Astrocyte (in vitro differentiated cells and primary cell): ENCODE data around the gene SLC6A11. TPM values are rescaled to one million over a fixed set of nuclear protein-coding genes. Genes with fewer than 3 reads are reported as not detected.

ENCODE experiments used
- DNase-seq: peaks from one replicate; pipeline ENCODE4 v3.0.0-alpha.2; 2010; ENCODE audit warnings: low read depth
- FAIRE-seq: peaks from 2 replicates; lab custom pipeline; 2011; peaks lifted over from hg19 to GRCh38; lab: Jason Lieb, UNC
- H2AFZ ChIP-seq: 2 replicates; pipeline ENCODE4 v1.6.0; 2012; ENCODE audit warnings: low read depth, low read length, inconsistent platforms
- H3K27ac ChIP-seq: 2 replicates; pipeline ENCODE4 v1.5.1; 2011; ENCODE audit warnings: low read depth, low read length, inconsistent platforms
- H3K27me3 ChIP-seq: 2 replicates; pipeline ENCODE4 v1.6.0; 2011; ENCODE audit warnings: low read length, inconsistent platforms; ENCODE audit not compliant: insufficient read depth
- H3K36me3 ChIP-seq: 2 replicates; pipeline ENCODE4 v1.5.1; 2011; ENCODE audit warnings: low read length, inconsistent platforms; ENCODE audit not compliant: insufficient read depth
- H3K4me1 ChIP-seq: 2 replicates; pipeline ENCODE4 v1.5.1; 2011; ENCODE audit warnings: low read length, inconsistent platforms; ENCODE audit not compliant: insufficient read depth
- H3K4me2 ChIP-seq: 2 replicates; pipeline ENCODE4 v1.6.0; 2012; ENCODE audit warnings: low read length, inconsistent platforms
- H3K4me3 ChIP-seq: 2 replicates; pipeline ENCODE4 v1.5.1; 2011; ENCODE audit warnings: low read depth, mild to moderate bottlenecking, low read length, inconsistent platforms; ENCODE audit not compliant: insufficient read depth
- H3K79me2 ChIP-seq: 2 replicates; pipeline ENCODE4 v1.6.0; 2012; ENCODE audit warnings: mild to moderate bottlenecking, low read length, inconsistent platforms; ENCODE audit not compliant: insufficient read depth
- H3K9ac ChIP-seq: 2 replicates; pipeline ENCODE4 v1.6.0; 2012; ENCODE audit warnings: mild to moderate bottlenecking, low read length, inconsistent platforms
- H3K9me3 ChIP-seq: 2 replicates; pipeline ENCODE4 v1.5.1; 2012; ENCODE audit warnings: low read depth, mild to moderate bottlenecking, low read length, inconsistent platforms; ENCODE audit not compliant: insufficient read depth
- H4K20me1 ChIP-seq: 2 replicates; pipeline ENCODE4 v1.6.0; 2012; ENCODE audit warnings: low read length, inconsistent platforms; ENCODE audit not compliant: insufficient read depth
- H3K27ac Mint-ChIP-seq: one replicate; pipeline ENCODE4 v1.8.0; 2021; ENCODE audit warnings: mild to moderate bottlenecking, mixed read lengths; ENCODE audit not compliant: unreplicated experiment
- H3K27me3 Mint-ChIP-seq: one replicate; pipeline ENCODE4 v1.8.0; 2021; ENCODE audit warnings: low read depth, mixed read lengths; ENCODE audit not compliant: unreplicated experiment
- H3K36me3 Mint-ChIP-seq: one replicate; pipeline ENCODE4 v1.8.0; 2021; ENCODE audit warnings: low read depth, mixed read lengths; ENCODE audit not compliant: unreplicated experiment
- H3K4me1 Mint-ChIP-seq: one replicate; pipeline ENCODE4 v1.8.0; 2021; ENCODE audit warnings: low read depth, mixed read lengths; ENCODE audit not compliant: unreplicated experiment
- H3K4me3 Mint-ChIP-seq: one replicate; pipeline ENCODE4 v1.8.0; 2021; ENCODE audit warnings: mild to moderate bottlenecking, moderate library complexity, mixed read lengths; ENCODE audit not compliant: unreplicated experiment
- H3K9me3 Mint-ChIP-seq: one replicate; pipeline ENCODE4 v1.8.0; 2021; ENCODE audit warnings: mild to moderate bottlenecking, mixed read lengths; ENCODE audit not compliant: unreplicated experiment
- EZH2 ChIP-seq: IDR thresholded peaks from 2 replicates; pipeline ENCODE4 v1.6.1; 2012; ENCODE audit warnings: mild to moderate bottlenecking, low read length, inconsistent platforms; ENCODE audit not compliant: insufficient read depth
- total RNA-seq: library from RNA; stranded (reverse); gene quantifications from 2 replicates; pipeline ENCODE4 v1.2.1, GENCODE V29; 2021
- TF ChIP-seq, protein P1 (sequence below): IDR thresholded peaks from 2 replicates; pipeline ENCODE4 v1.5.1; 2011; ENCODE audit warnings: low read depth, mild to moderate bottlenecking, inconsistent platforms, low read length, moderate library complexity; ENCODE audit not compliant: insufficient read depth

The SLC6A11 gene
- total RNA-seq, 1 donor from 2014 or later, result 0.34 TPM

DNA sequence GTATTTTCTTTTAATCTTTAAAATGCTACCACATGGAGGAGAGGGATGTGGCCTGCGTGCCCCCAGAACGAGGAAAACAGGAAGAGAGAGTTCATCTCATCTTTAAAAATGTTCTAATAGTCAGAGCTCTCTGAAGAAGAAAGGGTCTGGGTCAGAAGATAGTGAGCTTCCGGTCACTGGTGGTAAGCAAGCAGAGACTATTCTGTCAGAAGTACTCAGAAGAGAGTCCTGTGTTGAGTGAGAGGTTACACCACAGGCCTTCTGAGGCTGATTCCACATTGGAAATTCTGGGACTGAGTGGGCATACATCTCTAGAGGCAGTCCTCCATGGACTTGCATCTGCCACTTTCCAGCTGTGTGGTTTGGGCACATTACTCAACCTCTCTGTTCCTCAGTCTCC, 94.3 kb downstream of the SLC6A11 start:
- Histone ChIP-seq H3K27ac (no peak overlapping the region), H3K79me2 (no peaks in the 10 kb centered on the region), H3K9me3 (peaks cover 8% of the 10 kb centered on the region), H3K27me3 (no peaks in the 10 kb centered on the region), H3K4me3 (no peak overlapping the region), H2AFZ (no peak overlapping the region), H3K9ac (no peak overlapping the region), H3K36me3 (no peaks in the 10 kb centered on the region), H4K20me1 (no peaks in the 10 kb centered on the region), H3K4me1 (no peaks in the 10 kb centered on the region), H3K4me2 (no peak overlapping the region)
- no peak for DNase-seq
- Mint-ChIP-seq H3K9me3 (peaks cover 29% of the 10 kb centered on the region), H3K27ac (no peak overlapping the region), H3K4me1 (no peaks in the 10 kb centered on the region), H3K27me3 (peaks cover 34% of the 10 kb centered on the region), H3K4me3 (no peak overlapping the region), H3K36me3 (no peaks in the 10 kb centered on the region)
- no peak for TF ChIP-seq EZH2
- TF ChIP-seq, protein P1, sequence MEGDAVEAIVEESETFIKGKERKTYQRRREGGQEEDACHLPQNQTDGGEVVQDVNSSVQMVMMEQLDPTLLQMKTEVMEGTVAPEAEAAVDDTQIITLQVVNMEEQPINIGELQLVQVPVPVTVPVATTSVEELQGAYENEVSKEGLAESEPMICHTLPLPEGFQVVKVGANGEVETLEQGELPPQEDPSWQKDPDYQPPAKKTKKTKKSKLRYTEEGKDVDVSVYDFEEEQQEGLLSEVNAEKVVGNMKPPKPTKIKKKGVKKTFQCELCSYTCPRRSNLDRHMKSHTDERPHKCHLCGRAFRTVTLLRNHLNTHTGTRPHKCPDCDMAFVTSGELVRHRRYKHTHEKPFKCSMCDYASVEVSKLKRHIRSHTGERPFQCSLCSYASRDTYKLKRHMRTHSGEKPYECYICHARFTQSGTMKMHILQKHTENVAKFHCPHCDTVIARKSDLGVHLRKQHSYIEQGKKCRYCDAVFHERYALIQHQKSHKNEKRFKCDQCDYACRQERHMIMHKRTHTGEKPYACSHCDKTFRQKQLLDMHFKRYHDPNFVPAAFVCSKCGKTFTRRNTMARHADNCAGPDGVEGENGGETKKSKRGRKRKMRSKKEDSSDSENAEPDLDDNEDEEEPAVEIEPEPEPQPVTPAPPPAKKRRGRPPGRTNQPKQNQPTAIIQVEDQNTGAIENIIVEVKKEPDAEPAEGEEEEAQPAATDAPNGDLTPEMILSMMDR, result no peak
- no peak for FAIRE-seq

DNA sequence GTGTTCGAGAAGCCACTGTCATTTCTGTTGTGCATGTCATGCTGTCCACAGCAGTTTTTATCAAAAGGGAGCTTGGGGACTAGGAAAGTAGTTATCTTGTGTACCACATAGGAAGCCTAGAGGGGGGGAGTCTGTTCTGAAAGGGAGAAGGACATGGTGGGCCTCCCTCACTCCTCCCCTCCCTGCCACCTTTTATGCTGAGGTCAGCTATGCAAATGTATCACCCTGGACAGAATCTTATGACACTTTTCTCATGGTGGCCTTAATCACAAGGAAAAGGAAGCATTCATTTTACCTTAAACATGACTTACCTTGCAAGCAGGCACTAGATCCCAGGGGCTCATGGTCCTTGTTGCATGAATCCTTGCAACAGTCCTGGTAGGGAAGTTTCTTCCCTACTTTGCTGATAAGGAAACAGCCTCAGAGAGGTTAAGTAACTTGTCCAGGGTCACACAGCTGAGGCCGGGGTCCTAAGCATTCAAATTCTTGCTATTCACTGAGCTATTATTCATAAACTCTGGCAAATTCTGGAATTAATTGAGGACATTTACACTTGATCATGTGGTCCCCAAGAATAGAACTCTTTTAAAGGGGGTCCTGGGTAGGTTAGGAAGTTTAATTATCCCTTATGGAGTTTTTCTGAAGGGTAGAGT, 95.4 kb downstream of the SLC6A11 start:
- no peaks in the 10 kb centered on the region for H3K36me3 Mint-ChIP-seq
- H3K27ac Mint-ChIP-seq, result no peak overlapping the region
- DNase-seq, result no peak
- TF ChIP-seq, protein P1, result no peak
- TF ChIP-seq EZH2, result no peak
- Histone ChIP-seq H3K4me1 (no peaks in the 10 kb centered on the region), H3K4me2 (no peak overlapping the region), H3K27me3 (no peaks in the 10 kb centered on the region), H3K27ac (no peak overlapping the region), H4K20me1 (no peaks in the 10 kb centered on the region), H3K4me3 (no peak overlapping the region), H3K79me2 (no peaks in the 10 kb centered on the region), H3K9me3 (peaks cover 4% of the 10 kb centered on the region), H2AFZ (no peak overlapping the region), H3K9ac (no peak overlapping the region), H3K36me3 (no peaks in the 10 kb centered on the region)
- no peak for FAIRE-seq
- peaks cover 40% of the 10 kb centered on the region for H3K27me3 Mint-ChIP-seq
- H3K9me3 Mint-ChIP-seq, result peaks cover 26% of the 10 kb centered on the region
- H3K4me1 Mint-ChIP-seq, result no peaks in the 10 kb centered on the region
- no peak overlapping the region for H3K4me3 Mint-ChIP-seq

DNA sequence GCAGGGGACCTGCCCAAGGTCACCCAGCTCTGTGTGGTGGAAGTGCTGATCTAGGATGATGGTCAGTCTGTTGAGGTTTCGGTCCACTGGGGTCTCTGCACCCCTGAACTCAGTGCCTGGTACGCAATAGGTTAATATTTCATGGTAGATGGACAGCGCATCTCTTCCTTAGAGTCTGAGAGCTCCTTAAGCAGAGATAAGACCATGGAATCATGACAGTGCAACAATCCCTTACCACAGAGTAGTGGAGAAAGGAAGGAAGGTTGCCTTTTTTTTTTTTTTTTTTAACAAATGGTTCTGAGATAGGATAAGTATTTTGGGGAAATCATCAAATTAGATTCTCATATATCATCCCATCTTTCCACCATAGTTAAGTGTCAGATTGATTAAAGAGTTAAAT, 96.8 kb downstream of the SLC6A11 start:
- no peak overlapping the region for H2AFZ ChIP-seq
- no peak for FAIRE-seq
- H3K4me3 Mint-ChIP-seq, result no peak overlapping the region
- no peaks in the 10 kb centered on the region for H3K79me2 ChIP-seq
- H4K20me1 ChIP-seq, result no peaks in the 10 kb centered on the region
- H3K27ac ChIP-seq, result no peak overlapping the region
- H3K9ac ChIP-seq, result no peak overlapping the region
- H3K4me1 Mint-ChIP-seq, result peaks cover 2% of the 10 kb centered on the region
- peaks cover 46% of the 10 kb centered on the region for H3K27me3 Mint-ChIP-seq
- H3K9me3 ChIP-seq, result peaks cover 4% of the 10 kb centered on the region
- no peaks in the 10 kb centered on the region for H3K4me1 ChIP-seq
- no peak overlapping the region for H3K4me2 ChIP-seq
- peaks cover 19% of the 10 kb centered on the region for H3K9me3 Mint-ChIP-seq
- no peaks in the 10 kb centered on the region for H3K36me3 Mint-ChIP-seq
- DNase-seq, result no peak
- no peak overlapping the region for H3K27ac Mint-ChIP-seq
- no peak overlapping the region for H3K4me3 ChIP-seq
- no peaks in the 10 kb centered on the region for H3K36me3 ChIP-seq
- TF ChIP-seq, protein P1, result no peak
- no peak for TF ChIP-seq EZH2
- H3K27me3 ChIP-seq, result no peaks in the 10 kb centered on the region
